A673 (cell line): ENCODE data around the gene ZKSCAN3. TPM values are rescaled to one million over a fixed set of nuclear protein-coding genes. Genes with fewer than 3 reads are reported as not detected.
"Not testable (repeated sequence)": the region's sequence is repeated elsewhere in the genome, so short reads cannot be mapped to it uniquely, and the experiment has no call there.

Source experiments
- BruUV-seq: library from RNA; stranded (reverse); fragments of 400-500 nt; replicated peaks from 2 replicates; lab custom pipeline; 2021; lab: Mats Ljungman, UMichigan
- CTCF ChIA-PET: fragments of 300-600 bp; sonication (Branson Sonifier 250); formaldehyde crosslinking; loops from one replicate; lab custom pipeline; 2022; ENCODE audit warnings: antibody characterized with exemption; lab: Charles Lee
- POLR2A ChIA-PET: fragments of 300-600 bp; sonication (Branson Sonifier 250); formaldehyde crosslinking; loops from one replicate; lab custom pipeline; 2022; ENCODE audit warnings: antibody characterized with exemption; ENCODE audit not compliant: low non-redundant PET; lab: Charles Lee
- DNase-seq: peaks from one replicate; pipeline ENCODE4 v3.0.0-alpha.2; 2015; ENCODE audit warnings: low spot score
- H3K27ac ChIP-seq: fragments of 200-600 bp; sonication (generic); 2 replicates; pipeline ENCODE4 v1.5.1; 2016; ENCODE audit warnings: mixed run types, low read depth, mild to moderate bottlenecking, mixed read lengths, antibody characterized with exemption, low read length; ENCODE audit not compliant: poor library complexity, severe bottlenecking
- H3K27me3 ChIP-seq: fragments of 200-600 bp; sonication (generic); replicated peaks from 2 replicates; pipeline ENCODE4 v1.6.1; 2017; ENCODE audit warnings: mixed run types, low read depth, mild to moderate bottlenecking, mixed read lengths, antibody characterized with exemption, low read length; ENCODE audit not compliant: insufficient read depth, poor library complexity
- H3K36me3 ChIP-seq: fragments of 200-600 bp; sonication (generic); 2 replicates; pipeline ENCODE4 v1.6.1; 2016; ENCODE audit warnings: mixed run types, mild to moderate bottlenecking, mixed read lengths, antibody characterized with exemption, low read length; ENCODE audit not compliant: insufficient read depth, poor library complexity, severe bottlenecking
- H3K4me1 ChIP-seq: fragments of 200-600 bp; sonication (generic); 2 replicates; pipeline ENCODE4 v1.6.1; 2017; ENCODE audit warnings: mixed run types, mild to moderate bottlenecking, mixed read lengths, antibody characterized with exemption, low read length; ENCODE audit not compliant: insufficient read depth, poor library complexity, severe bottlenecking
- H3K4me3 ChIP-seq: fragments of 200-600 bp; sonication (generic); 2 replicates; pipeline ENCODE4 v1.5.1; 2016; ENCODE audit warnings: low read depth, mixed run types, mild to moderate bottlenecking, mixed read lengths, low read length; ENCODE audit not compliant: poor library complexity, severe bottlenecking
- H3K9me3 ChIP-seq: fragments of 200-600 bp; sonication (generic); 2 replicates; pipeline ENCODE4 v1.6.1; 2016; ENCODE audit warnings: mixed run types, low read depth, mild to moderate bottlenecking, mixed read lengths, antibody characterized with exemption, low read length; ENCODE audit not compliant: poor library complexity, severe bottlenecking
- EZH2 ChIP-seq: fragments of 200-600 bp; sonication (generic); IDR thresholded peaks from 2 replicates; pipeline ENCODE4 v1.6.1; 2017; ENCODE audit warnings: borderline replicate concordance, low read depth, mild to moderate bottlenecking, mixed read lengths, antibody characterized with exemption, low read length; ENCODE audit not compliant: poor library complexity, severe bottlenecking
- intact Hi-C: fragments of 100-400 bp; cut with micrococcal nuclease; formaldehyde crosslinking; loops from one replicate; pipeline ENCODE4 v1.10.0; 2022; ENCODE audit not compliant: unreplicated experiment
- total RNA-seq: library from RNA; stranded (reverse); gene quantifications from 2 replicates; pipeline ENCODE4 v1.2.3, GENCODE V29; 2021
- TF ChIP-seq, protein P1 (sequence below): fragments of 300-800, 200-600 bp; sonication (generic); conservative IDR thresholded peaks from 2 replicates; pipeline ENCODE4 v1.5.1; 2017; ENCODE audit warnings: low read depth, mild to moderate bottlenecking, antibody characterized with exemption, low read length, moderate library complexity, mixed read lengths

ZKSCAN3 gene
- total RNA-seq, 1 experiment from 2014 or later, result 8.7 TPM

DNA sequence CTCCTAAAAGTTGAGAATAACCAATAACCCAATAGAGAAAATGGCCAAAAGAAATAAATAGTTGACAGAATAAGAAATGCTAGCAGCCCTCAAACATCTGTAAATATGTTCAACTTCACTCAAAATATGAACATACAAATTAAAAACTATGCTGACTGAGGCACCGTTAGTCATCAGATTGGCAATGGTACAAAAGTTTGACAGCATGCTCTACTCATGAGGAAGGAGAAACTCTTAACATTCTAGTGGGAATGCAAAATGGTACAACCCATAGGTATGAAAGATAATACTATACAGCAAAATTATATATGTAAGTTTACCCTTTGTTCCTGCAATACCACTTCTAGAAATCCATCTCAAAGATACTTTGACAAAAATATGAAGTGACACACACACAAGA lies 51.4 kb downstream of the ZKSCAN3 start:
- intact Hi-C loops, result no loop called here
- H3K9me3 ChIP-seq, result no peaks in the 10 kb centered on the region
- TF ChIP-seq, protein P1, sequence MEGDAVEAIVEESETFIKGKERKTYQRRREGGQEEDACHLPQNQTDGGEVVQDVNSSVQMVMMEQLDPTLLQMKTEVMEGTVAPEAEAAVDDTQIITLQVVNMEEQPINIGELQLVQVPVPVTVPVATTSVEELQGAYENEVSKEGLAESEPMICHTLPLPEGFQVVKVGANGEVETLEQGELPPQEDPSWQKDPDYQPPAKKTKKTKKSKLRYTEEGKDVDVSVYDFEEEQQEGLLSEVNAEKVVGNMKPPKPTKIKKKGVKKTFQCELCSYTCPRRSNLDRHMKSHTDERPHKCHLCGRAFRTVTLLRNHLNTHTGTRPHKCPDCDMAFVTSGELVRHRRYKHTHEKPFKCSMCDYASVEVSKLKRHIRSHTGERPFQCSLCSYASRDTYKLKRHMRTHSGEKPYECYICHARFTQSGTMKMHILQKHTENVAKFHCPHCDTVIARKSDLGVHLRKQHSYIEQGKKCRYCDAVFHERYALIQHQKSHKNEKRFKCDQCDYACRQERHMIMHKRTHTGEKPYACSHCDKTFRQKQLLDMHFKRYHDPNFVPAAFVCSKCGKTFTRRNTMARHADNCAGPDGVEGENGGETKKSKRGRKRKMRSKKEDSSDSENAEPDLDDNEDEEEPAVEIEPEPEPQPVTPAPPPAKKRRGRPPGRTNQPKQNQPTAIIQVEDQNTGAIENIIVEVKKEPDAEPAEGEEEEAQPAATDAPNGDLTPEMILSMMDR, result no peak
- no peak for TF ChIP-seq EZH2
- H3K36me3 ChIP-seq, result peaks cover 15% of the 10 kb centered on the region
- POLR2A ChIA-PET, result interaction anchor here (0.7 kb wide), 1 partner anchor 46 kb away, joined by 3 read pairs; no protein-coding TSS in a partner anchor
- H3K27me3 ChIP-seq, result no peaks in the 10 kb centered on the region
- peaks cover 12% of the 10 kb centered on the region for H3K4me1 ChIP-seq
- no peak for DNase-seq
- H3K4me3 ChIP-seq, result no peak overlapping the region
- H3K27ac ChIP-seq, result no peak overlapping the region
- CTCF ChIA-PET, result no interaction called here
- BruUV-seq, result no TSS peak

DNA sequence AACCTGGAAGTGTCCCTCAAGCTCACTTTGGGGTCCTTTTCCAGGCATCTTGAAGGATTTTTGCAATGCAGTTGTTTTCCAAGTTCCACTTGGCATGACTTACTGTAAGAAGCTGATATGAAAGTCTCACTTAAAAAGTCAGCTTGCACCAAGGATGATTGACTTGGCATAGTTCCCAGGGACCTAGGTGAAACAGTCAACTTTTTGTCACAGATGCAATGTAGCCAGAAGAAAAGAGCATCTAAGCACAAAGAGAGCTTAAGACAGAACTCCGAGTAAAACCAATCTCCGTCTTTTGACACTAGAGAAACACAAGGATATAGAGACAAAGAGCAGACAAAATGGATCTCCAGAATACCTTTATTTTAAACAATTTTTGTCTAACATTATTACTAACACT lies 52.5 kb downstream of the ZKSCAN3 start:
- BruUV-seq, result no TSS peak
- DNase-seq, result no peak
- no peak for TF ChIP-seq EZH2
- TF ChIP-seq, protein P1, result no peak
- ChIA-PET CTCF (no interaction called here), POLR2A (no interaction called here)
- peaks cover 11% of the 10 kb centered on the region for H3K36me3 ChIP-seq
- peaks cover 10% of the 10 kb centered on the region for H3K4me1 ChIP-seq
- no peaks in the 10 kb centered on the region for H3K9me3 ChIP-seq
- intact Hi-C loops, result no loop called here
- no peak overlapping the region for H3K4me3 ChIP-seq
- no peaks in the 10 kb centered on the region for H3K27me3 ChIP-seq
- no peak overlapping the region for H3K27ac ChIP-seq

DNA sequence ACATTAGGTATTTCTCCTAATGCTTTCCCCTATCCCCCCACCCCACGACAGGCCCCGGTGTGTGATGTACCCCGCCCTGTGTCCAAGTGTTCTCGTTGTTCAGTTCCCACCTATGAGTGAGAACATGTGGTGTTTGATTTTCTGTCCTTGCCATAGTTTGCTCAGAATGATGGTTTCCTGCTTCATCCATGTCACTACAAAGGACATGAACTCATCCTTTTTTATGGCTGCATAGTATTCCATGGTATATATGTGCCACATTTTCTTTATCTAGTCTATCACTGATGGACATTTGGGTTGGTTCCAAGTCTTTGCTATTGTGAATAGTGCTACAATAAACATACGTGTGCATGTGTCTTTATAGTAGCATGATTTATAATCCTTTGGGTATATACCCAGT lies 54.2 kb downstream of the ZKSCAN3 start:
- POLR2A ChIA-PET, result not testable (repeated sequence)

GRCh38 chr6:28407401-28407800 lies 57.7 kb downstream of the ZKSCAN3 start:
- no peaks in the 10 kb centered on the region for H3K4me1 ChIP-seq
- no peaks in the 10 kb centered on the region for H3K36me3 ChIP-seq
- BruUV-seq, result no TSS peak
- TF ChIP-seq, protein P1, result no peak
- no peak for TF ChIP-seq EZH2
- H3K9me3 ChIP-seq, result no peaks in the 10 kb centered on the region
- ChIA-PET POLR2A (interaction anchor here (0.6 kb wide), 1 partner anchor 9 kb away, joined by 6 read pairs; no protein-coding TSS in a partner anchor), CTCF (no interaction called here)
- no peaks in the 10 kb centered on the region for H3K27me3 ChIP-seq
- no peak overlapping the region for H3K27ac ChIP-seq
- no peak overlapping the region for H3K4me3 ChIP-seq
- DNase-seq, result no peak
- intact Hi-C loops, result no loop called here

More for the DNA sequence above, 54.2 kb downstream of the ZKSCAN3 start:
- CTCF ChIA-PET, H3K36me3 ChIP-seq, H3K4me1 ChIP-seq, intact Hi-C loops, H3K27ac ChIP-seq, H3K4me3 ChIP-seq, H3K27me3 ChIP-seq, H3K9me3 ChIP-seq, DNase-seq, BruUV-seq: not testable (repeated sequence)
